HCT116 (cell line): Measurements from ENCODE around the gene SLC22A5. TPM values are rescaled to one million over a fixed set of nuclear protein-coding genes. Genes with fewer than 3 reads are reported as not detected.

Experiments used
- ATAC-seq: fragments of 200-7000 bp; cut with Tn5 transposase; 2 replicates; pipeline ENCODE4 v1.9.1; 2020; ENCODE audit warnings: mild to moderate bottlenecking, moderate library complexity
- BruUV-seq: library from RNA; stranded (reverse); fragments of 400-500 nt; replicated peaks from 2 replicates; lab custom pipeline; 2021; lab: Mats Ljungman, UMichigan
- CTCF ChIA-PET: fragments of 300-600 bp; sonication (Branson Sonifier 250); formaldehyde crosslinking; loops from one replicate; lab custom pipeline; 2021; ENCODE audit warnings: antibody characterized with exemption; lab: Charles Lee
- POLR2A ChIA-PET: fragments of 300-600, 350-600 bp; sonication (Branson Sonifier 250); formaldehyde crosslinking; loops from one replicate; lab custom pipeline; 2021; ENCODE audit warnings: antibody characterized with exemption; lab: Charles Lee
- RAD21 ChIA-PET, 2 experiments: fragments of 300-600 bp; sonication (Branson Sonifier 250); formaldehyde crosslinking; loops; one replicate each; lab custom pipeline; 2023; ENCODE audit warnings: low total read pairs in 2 of 2; ENCODE audit not compliant: uncharacterized antibody in 2 of 2, unreplicated experiment in 2 of 2, low non-redundant PET in 1 of 2; lab: Charles Lee
- DNase-seq: peaks from one replicate; pipeline ENCODE4 v3.0.0-alpha.2; 2010; ENCODE audit warnings: low read depth, low spot score
- H2AFZ ChIP-seq: fragments of 200-600 bp; shearing (Covaris generic), sonication (generic); 2 replicates; pipeline ENCODE4 v1.6.1; 2017; ENCODE audit warnings: low read depth, mixed run types, mixed read lengths, antibody characterized with exemption, low read length; ENCODE audit not compliant: poor library complexity, severe bottlenecking
- H3K27ac ChIP-seq: 2 replicates; pipeline ENCODE4 v1.5.1; 2012; ENCODE audit warnings: low read depth, low read length
- H3K27me3 ChIP-seq: fragments of 200-600 bp; sonication (generic); 2 replicates; pipeline ENCODE4 v1.6.1; 2016; ENCODE audit warnings: mixed run types, low read length, mixed read lengths; ENCODE audit not compliant: insufficient read depth
- H3K36me3 ChIP-seq, 2 experiments: fragments of 200-500 bp in 1 of 2; fragments of 200-600 bp in 1 of 2; sonication (Bioruptor generic) in 1 of 2; sonication (generic) in 1 of 2; 2 replicates each; pipeline versions ENCODE4 v1.5.1 to v1.6.1; 2014 to 2016; ENCODE audit warnings: low read length in 2 of 2, inconsistent platforms in 1 of 2, mixed read lengths in 1 of 2, mixed run types in 1 of 2; ENCODE audit not compliant: insufficient read depth in 2 of 2, control insufficient read depth in 1 of 2
- H3K4me1 ChIP-seq, 2 experiments: fragments of 200-600 bp in 1 of 2; sonication (generic) in 1 of 2; 2 replicates each; pipeline versions ENCODE4 v1.5.1 to v1.6.1; 2012 to 2017; ENCODE audit warnings: low read length in 2 of 2, inconsistent platforms in 1 of 2, mild to moderate bottlenecking in 1 of 2, mixed read lengths in 1 of 2, mixed run types in 1 of 2, moderate library complexity in 1 of 2; ENCODE audit not compliant: insufficient read depth in 2 of 2, control insufficient read depth in 1 of 2
- H3K4me2 ChIP-seq: fragments of 200-600 bp; sonication (generic); 2 replicates; pipeline ENCODE4 v1.6.1; 2017; ENCODE audit warnings: mixed run types, low read length, mixed read lengths
- H3K4me3 ChIP-seq, 2 experiments: fragments of 200-600 bp in 1 of 2; sonication (generic) in 1 of 2; replicated peaks in 1 of 2; 2 replicates each; pipeline ENCODE4 v1.5.1; 2011 to 2016; ENCODE audit warnings: low read length in 2 of 2, control low read depth in 1 of 2, low read depth in 1 of 2, mild to moderate bottlenecking in 1 of 2, mixed read lengths in 1 of 2, mixed run types in 1 of 2
- H3K79me2 ChIP-seq: fragments of 200-600 bp; sonication (generic); 2 replicates; pipeline ENCODE4 v1.6.1; 2017; ENCODE audit warnings: mild to moderate bottlenecking, mixed run types, low read length, moderate library complexity, mixed read lengths; ENCODE audit not compliant: insufficient read depth
- H3K9ac ChIP-seq: fragments of 200-600 bp; sonication (generic); 2 replicates; pipeline ENCODE4 v1.6.1; 2016; ENCODE audit warnings: low read length, mixed read lengths
- H3K9me2 ChIP-seq: fragments of 200-600 bp; sonication (generic), shearing (Covaris generic); 2 replicates; pipeline ENCODE4 v1.6.1; 2017; ENCODE audit warnings: mixed run types, mild to moderate bottlenecking, moderate library complexity; ENCODE audit not compliant: insufficient read depth
- H3K9me3 ChIP-seq, 2 experiments: fragments of 200-500 bp in 1 of 2; fragments of 200-600 bp in 1 of 2; sonication (Bioruptor generic) in 1 of 2; sonication (generic) in 1 of 2; 2 replicates each; pipeline ENCODE4 v1.6.1; 2014 to 2017; ENCODE audit warnings: low read length in 2 of 2, mixed read lengths in 2 of 2, inconsistent platforms in 1 of 2, low read depth in 1 of 2, mild to moderate bottlenecking in 1 of 2, mixed run types in 1 of 2, moderate library complexity in 1 of 2; ENCODE audit not compliant: control insufficient read depth in 1 of 2, insufficient read depth in 1 of 2
- H4K20me1 ChIP-seq: fragments of 200-600 bp; sonication (generic), shearing (Covaris generic); 2 replicates; pipeline ENCODE4 v1.6.1; 2017; ENCODE audit warnings: mixed run types, mild to moderate bottlenecking, moderate library complexity; ENCODE audit not compliant: insufficient read depth
- ATF3 ChIP-seq: IDR thresholded peaks from 2 replicates; pipeline ENCODE4 v1.6.1; 2012
- CBX3 ChIP-seq: IDR thresholded peaks from 2 replicates; pipeline ENCODE4 v1.6.1; 2012; ENCODE audit warnings: low read depth
- EZH2phosphoT487 ChIP-seq: fragments of 200-600 bp; IDR thresholded peaks from 2 replicates; pipeline ENCODE4 v1.6.1; 2018; ENCODE audit warnings: antibody characterized with exemption, borderline replicate concordance
- FOSL1 ChIP-seq: IDR thresholded peaks from 2 replicates; pipeline ENCODE4 v1.6.1; 2012; ENCODE audit warnings: low read depth
- POLR2A ChIP-seq: IDR thresholded peaks from 2 replicates; pipeline ENCODE4 v1.7.0; 2011; ENCODE audit warnings: borderline replicate concordance; ENCODE audit not compliant: insufficient read depth, insufficient read length; ENCODE audit errors: extremely low read depth
- POLR2AphosphoS5 ChIP-seq: IDR thresholded peaks from 2 replicates; pipeline ENCODE4 v1.6.1; 2011; ENCODE audit warnings: mild to moderate bottlenecking, low read depth, low read length, moderate library complexity
- RAD21 ChIP-seq: IDR thresholded peaks from 2 replicates; pipeline ENCODE4 v1.6.1; 2012; ENCODE audit warnings: low read depth, mild to moderate bottlenecking
- TCF7L2 ChIP-seq: IDR thresholded peaks from 2 replicates; pipeline ENCODE4 v1.7.0; 2011; ENCODE audit warnings: borderline replicate concordance, inconsistent platforms; ENCODE audit not compliant: insufficient read depth, insufficient read length; ENCODE audit errors: extremely low read depth
- YY1 ChIP-seq: IDR thresholded peaks from 2 replicates; pipeline ENCODE4 v1.6.1; 2011; ENCODE audit warnings: low read length, low read depth, moderate library complexity, mild to moderate bottlenecking; ENCODE audit not compliant: insufficient replicate concordance; ENCODE audit errors: extremely low read depth
- ZFX ChIP-seq: fragments of 450-650 bp; IDR thresholded peaks from 2 replicates; pipeline ENCODE4 v1.6.1; 2017
- ZNF274 ChIP-seq: fragments of 200-500 bp; sonication (Bioruptor generic); IDR thresholded peaks from 2 replicates; pipeline ENCODE4 v1.6.1; 2014; ENCODE audit warnings: mild to moderate bottlenecking, low read depth, low read length, inconsistent platforms
- intact Hi-C: fragments of 100-400 bp; cut with micrococcal nuclease; formaldehyde crosslinking; loops from 2 replicates; pipeline ENCODE4 v1.10.0; 2022
- total RNA-seq: library from RNA; stranded (reverse); gene quantifications from one replicate; pipeline ENCODE4 v1.2.1, GENCODE V29; 2021; ENCODE audit not compliant: unreplicated experiment
- TF ChIP-seq, protein P1 (sequence below): IDR thresholded peaks from 2 replicates; pipeline ENCODE4 v1.6.1; 2012
- TF ChIP-seq, protein P2 (sequence below): IDR thresholded peaks from 2 replicates; pipeline ENCODE4 v1.6.1; 2012; ENCODE audit warnings: low read depth
- TF ChIP-seq, protein P3 (sequence below): IDR thresholded peaks from 2 replicates; pipeline ENCODE4 v1.6.1; 2011; ENCODE audit warnings: mild to moderate bottlenecking, low read length, moderate library complexity; ENCODE audit not compliant: insufficient replicate concordance; ENCODE audit errors: extremely low read depth

Gene SLC22A5
- total RNA-seq, 1 experiment from 2014 or later: 9.9 TPM

DNA sequence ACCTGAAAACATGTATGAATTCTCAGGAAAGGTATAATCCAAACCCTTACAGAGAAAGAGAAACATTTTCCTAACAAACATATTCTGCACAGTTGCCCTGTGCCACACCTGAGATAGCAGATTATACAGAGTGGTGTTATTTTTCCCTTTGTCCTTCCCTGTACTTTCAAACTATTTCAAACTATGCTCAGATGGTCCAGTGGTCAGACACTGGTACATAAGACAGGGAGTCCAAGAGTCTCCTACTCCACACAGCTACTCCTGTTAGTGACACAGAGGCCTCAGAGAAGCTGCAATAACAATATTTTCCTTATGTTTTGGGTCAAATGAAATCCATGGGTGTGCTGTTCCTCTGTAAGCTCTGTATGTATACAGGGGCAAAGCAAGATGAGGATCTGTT, 30.0 kb upstream of the SLC22A5 start (continued):
- TF ChIP-seq TCF7L2 (no peak), ATF3 (no peak), POLR2AphosphoS5 (no peak)

- Histone ChIP-seq H3K9me3 (no peaks in the 10 kb centered on the region), H3K4me1 (no peaks in the 10 kb centered on the region), H3K9me2 (no peaks in the 10 kb centered on the region), H3K27ac (no peak overlapping the region), H3K4me3 (no peak overlapping the region), H3K9ac (no peak overlapping the region), H2AFZ (no peak overlapping the region), H3K79me2 (no peaks in the 10 kb centered on the region), H3K27me3 (no peaks in the 10 kb centered on the region), H3K36me3 (no peaks in the 10 kb centered on the region), H4K20me1 (no peaks in the 10 kb centered on the region), H3K4me2 (no peak overlapping the region)
- ATAC-seq (no peak), DNase-seq (no peak)
- POLR2A ChIA-PET: no interaction called here
- CTCF ChIA-PET: no interaction called here
- intact Hi-C loops: no loop called here
- BruUV-seq: no TSS peak
- RAD21 ChIA-PET: no interaction called here
- TF ChIP-seq YY1 (no peak), FOSL1 (no peak), EZH2phosphoT487 (no peak), ZFX (no peak), POLR2A (no peak), ZNF274 (no peak), RAD21 (no peak), CBX3 (no peak)
- TF ChIP-seq, protein P1, sequence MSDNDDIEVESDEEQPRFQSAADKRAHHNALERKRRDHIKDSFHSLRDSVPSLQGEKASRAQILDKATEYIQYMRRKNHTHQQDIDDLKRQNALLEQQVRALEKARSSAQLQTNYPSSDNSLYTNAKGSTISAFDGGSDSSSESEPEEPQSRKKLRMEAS: no peak
- TF ChIP-seq, protein P2, sequence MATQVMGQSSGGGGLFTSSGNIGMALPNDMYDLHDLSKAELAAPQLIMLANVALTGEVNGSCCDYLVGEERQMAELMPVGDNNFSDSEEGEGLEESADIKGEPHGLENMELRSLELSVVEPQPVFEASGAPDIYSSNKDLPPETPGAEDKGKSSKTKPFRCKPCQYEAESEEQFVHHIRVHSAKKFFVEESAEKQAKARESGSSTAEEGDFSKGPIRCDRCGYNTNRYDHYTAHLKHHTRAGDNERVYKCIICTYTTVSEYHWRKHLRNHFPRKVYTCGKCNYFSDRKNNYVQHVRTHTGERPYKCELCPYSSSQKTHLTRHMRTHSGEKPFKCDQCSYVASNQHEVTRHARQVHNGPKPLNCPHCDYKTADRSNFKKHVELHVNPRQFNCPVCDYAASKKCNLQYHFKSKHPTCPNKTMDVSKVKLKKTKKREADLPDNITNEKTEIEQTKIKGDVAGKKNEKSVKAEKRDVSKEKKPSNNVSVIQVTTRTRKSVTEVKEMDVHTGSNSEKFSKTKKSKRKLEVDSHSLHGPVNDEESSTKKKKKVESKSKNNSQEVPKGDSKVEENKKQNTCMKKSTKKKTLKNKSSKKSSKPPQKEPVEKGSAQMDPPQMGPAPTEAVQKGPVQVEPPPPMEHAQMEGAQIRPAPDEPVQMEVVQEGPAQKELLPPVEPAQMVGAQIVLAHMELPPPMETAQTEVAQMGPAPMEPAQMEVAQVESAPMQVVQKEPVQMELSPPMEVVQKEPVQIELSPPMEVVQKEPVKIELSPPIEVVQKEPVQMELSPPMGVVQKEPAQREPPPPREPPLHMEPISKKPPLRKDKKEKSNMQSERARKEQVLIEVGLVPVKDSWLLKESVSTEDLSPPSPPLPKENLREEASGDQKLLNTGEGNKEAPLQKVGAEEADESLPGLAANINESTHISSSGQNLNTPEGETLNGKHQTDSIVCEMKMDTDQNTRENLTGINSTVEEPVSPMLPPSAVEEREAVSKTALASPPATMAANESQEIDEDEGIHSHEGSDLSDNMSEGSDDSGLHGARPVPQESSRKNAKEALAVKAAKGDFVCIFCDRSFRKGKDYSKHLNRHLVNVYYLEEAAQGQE: no peak
- TF ChIP-seq, protein P3, sequence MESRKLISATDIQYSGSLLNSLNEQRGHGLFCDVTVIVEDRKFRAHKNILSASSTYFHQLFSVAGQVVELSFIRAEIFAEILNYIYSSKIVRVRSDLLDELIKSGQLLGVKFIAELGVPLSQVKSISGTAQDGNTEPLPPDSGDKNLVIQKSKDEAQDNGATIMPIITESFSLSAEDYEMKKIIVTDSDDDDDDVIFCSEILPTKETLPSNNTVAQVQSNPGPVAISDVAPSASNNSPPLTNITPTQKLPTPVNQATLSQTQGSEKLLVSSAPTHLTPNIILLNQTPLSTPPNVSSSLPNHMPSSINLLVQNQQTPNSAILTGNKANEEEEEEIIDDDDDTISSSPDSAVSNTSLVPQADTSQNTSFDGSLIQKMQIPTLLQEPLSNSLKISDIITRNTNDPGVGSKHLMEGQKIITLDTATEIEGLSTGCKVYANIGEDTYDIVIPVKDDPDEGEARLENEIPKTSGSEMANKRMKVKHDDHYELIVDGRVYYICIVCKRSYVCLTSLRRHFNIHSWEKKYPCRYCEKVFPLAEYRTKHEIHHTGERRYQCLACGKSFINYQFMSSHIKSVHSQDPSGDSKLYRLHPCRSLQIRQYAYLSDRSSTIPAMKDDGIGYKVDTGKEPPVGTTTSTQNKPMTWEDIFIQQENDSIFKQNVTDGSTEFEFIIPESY: no peak
Measured at GRCh38 chr5:132342291-132343180, 27.0 kb upstream of the SLC22A5 start.
